Panc1 (cell line): ENCODE data around the gene PRDM1. TPM values are rescaled to one million over a fixed set of nuclear protein-coding genes. Genes with fewer than 3 reads are reported as not detected.

Experiments
- ATAC-seq: fragments of 200-7000 bp; cut with Tn5 transposase; 2 replicates; pipeline ENCODE4 v1.9.1; 2020; ENCODE audit warnings: mild to moderate bottlenecking, moderate library complexity
- BruUV-seq: library from RNA; stranded (reverse); fragments of 400-500 nt; replicated peaks from 2 replicates; lab custom pipeline; 2021; lab: Mats Ljungman, UMichigan
- CTCF ChIA-PET: fragments of 300-600 bp; sonication (Branson Sonifier 250); formaldehyde crosslinking; loops from one replicate; lab custom pipeline; 2022; ENCODE audit warnings: antibody characterized with exemption; lab: Charles Lee
- POLR2A ChIA-PET: fragments of 300-600 bp; sonication (Branson Sonifier 250); formaldehyde crosslinking; loops from one replicate; lab custom pipeline; 2022; ENCODE audit warnings: antibody characterized with exemption; lab: Charles Lee
- DNase-seq: peaks from one replicate; pipeline ENCODE4 v3.0.0-alpha.2; 2010; ENCODE audit warnings: low read depth, low spot score
- H3K27ac ChIP-seq: 2 replicates; pipeline ENCODE4 v1.5.1; 2011; ENCODE audit warnings: mild to moderate bottlenecking, low read length, inconsistent platforms
- H3K27me3 ChIP-seq: fragments of 200-500 bp; sonication (Bioruptor generic); 2 replicates; pipeline ENCODE4 v1.6.0; 2014; ENCODE audit warnings: low read length, inconsistent platforms; ENCODE audit not compliant: control insufficient read depth, insufficient read depth
- H3K36me3 ChIP-seq: fragments of 200-500 bp; sonication (Bioruptor generic); 2 replicates; pipeline ENCODE4 v1.5.1; 2014; ENCODE audit warnings: inconsistent platforms, mild to moderate bottlenecking, low read length, moderate library complexity; ENCODE audit not compliant: control insufficient read depth, insufficient read depth
- H3K4me1 ChIP-seq: 2 replicates; pipeline ENCODE4 v1.5.1; 2011; ENCODE audit warnings: inconsistent platforms, mild to moderate bottlenecking, low read length, moderate library complexity; ENCODE audit not compliant: control insufficient read depth, insufficient read depth
- H3K4me3 ChIP-seq, 2 experiments: 2 replicates each; pipeline ENCODE4 v1.5.1; 2011 to 2012; ENCODE audit warnings: low read depth in 2 of 2, low read length in 2 of 2, mild to moderate bottlenecking in 2 of 2, inconsistent platforms in 1 of 2, moderate library complexity in 1 of 2
- H3K9me3 ChIP-seq: fragments of 200-500 bp; sonication (Bioruptor generic); 2 replicates; pipeline ENCODE4 v1.5.1; 2014; ENCODE audit warnings: low read depth, mild to moderate bottlenecking, inconsistent platforms, low read length, moderate library complexity; ENCODE audit not compliant: control insufficient read depth, insufficient read depth
- POLR2AphosphoS5 ChIP-seq: IDR thresholded peaks from 2 replicates; pipeline ENCODE4 v1.6.1; 2012; ENCODE audit warnings: mild to moderate bottlenecking, low read depth, low read length, moderate library complexity
- SIN3A ChIP-seq: IDR thresholded peaks from 2 replicates; pipeline ENCODE4 v1.6.1; 2012; ENCODE audit warnings: low read depth, mild to moderate bottlenecking, low read length, moderate library complexity, borderline replicate concordance; ENCODE audit not compliant: insufficient read depth
- TCF7L2 ChIP-seq: IDR thresholded peaks from 2 replicates; pipeline ENCODE4 v1.6.1; 2011; ENCODE audit warnings: mild to moderate bottlenecking, low read depth, low read length, inconsistent platforms
- in situ Hi-C: cut with HindIII; loops from 2 replicates; pipeline ENCODE4 v1.10.0; 2016; ENCODE audit warnings: low sequenced_read_pairs, low pct_unique_long_range_greater_than_20kb
- intact Hi-C: fragments of 100-400 bp; cut with micrococcal nuclease; formaldehyde crosslinking; loops from one replicate; pipeline ENCODE4 v1.10.0; 2022; ENCODE audit not compliant: unreplicated experiment
- total RNA-seq: library from RNA; stranded (reverse); gene quantifications from one replicate; pipeline ENCODE4 v1.2.1, GENCODE V29; 2021; ENCODE audit not compliant: unreplicated experiment
- TF ChIP-seq, protein P1 (sequence below), 2 experiments: IDR thresholded peaks; 2 replicates each; pipeline ENCODE4 v1.6.1; 2011 to 2012; ENCODE audit warnings: low read depth in 2 of 2, control low read depth in 1 of 2, low read length in 1 of 2, mild to moderate bottlenecking in 1 of 2, moderate library complexity in 1 of 2; ENCODE audit not compliant: insufficient read depth in 1 of 2
- TF ChIP-seq, protein P2 (sequence below): fragments of 450-650 bp; IDR thresholded peaks from 2 replicates; pipeline ENCODE4 v1.5.1; 2017; ENCODE audit warnings: mild to moderate bottlenecking

PRDM1 gene
- total RNA-seq, 1 experiment from 2014 or later, result 2.6 TPM

DNA sequence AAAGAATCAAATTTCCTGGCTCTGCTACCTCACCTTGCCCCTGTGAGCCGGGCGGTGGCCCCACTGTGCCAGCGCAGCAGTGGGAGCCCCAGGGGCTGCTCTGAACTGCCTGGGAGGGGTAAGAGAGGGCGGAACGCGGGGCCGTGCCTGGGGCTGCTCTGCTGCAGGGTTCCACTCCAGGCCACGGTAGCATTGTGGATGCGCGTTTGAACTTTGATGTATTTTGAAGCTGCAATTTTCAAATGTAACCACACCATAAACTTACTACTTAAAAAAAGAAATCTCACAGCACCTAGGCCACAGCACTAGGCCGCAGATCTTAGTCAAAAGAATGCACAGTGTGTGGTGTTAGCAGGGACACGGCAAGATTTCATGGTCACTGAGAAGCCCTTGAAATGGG lies 57.5 kb downstream of the PRDM1 start:
- no peak for ATAC-seq
- no peak for TF ChIP-seq POLR2AphosphoS5
- TF ChIP-seq SIN3A, result no peak
- no peak for TF ChIP-seq TCF7L2
- TF ChIP-seq, protein P1, sequence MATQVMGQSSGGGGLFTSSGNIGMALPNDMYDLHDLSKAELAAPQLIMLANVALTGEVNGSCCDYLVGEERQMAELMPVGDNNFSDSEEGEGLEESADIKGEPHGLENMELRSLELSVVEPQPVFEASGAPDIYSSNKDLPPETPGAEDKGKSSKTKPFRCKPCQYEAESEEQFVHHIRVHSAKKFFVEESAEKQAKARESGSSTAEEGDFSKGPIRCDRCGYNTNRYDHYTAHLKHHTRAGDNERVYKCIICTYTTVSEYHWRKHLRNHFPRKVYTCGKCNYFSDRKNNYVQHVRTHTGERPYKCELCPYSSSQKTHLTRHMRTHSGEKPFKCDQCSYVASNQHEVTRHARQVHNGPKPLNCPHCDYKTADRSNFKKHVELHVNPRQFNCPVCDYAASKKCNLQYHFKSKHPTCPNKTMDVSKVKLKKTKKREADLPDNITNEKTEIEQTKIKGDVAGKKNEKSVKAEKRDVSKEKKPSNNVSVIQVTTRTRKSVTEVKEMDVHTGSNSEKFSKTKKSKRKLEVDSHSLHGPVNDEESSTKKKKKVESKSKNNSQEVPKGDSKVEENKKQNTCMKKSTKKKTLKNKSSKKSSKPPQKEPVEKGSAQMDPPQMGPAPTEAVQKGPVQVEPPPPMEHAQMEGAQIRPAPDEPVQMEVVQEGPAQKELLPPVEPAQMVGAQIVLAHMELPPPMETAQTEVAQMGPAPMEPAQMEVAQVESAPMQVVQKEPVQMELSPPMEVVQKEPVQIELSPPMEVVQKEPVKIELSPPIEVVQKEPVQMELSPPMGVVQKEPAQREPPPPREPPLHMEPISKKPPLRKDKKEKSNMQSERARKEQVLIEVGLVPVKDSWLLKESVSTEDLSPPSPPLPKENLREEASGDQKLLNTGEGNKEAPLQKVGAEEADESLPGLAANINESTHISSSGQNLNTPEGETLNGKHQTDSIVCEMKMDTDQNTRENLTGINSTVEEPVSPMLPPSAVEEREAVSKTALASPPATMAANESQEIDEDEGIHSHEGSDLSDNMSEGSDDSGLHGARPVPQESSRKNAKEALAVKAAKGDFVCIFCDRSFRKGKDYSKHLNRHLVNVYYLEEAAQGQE (IDR thresholded peaks at IDR 0.05; ENCODE audit: insufficient read depth in 1 of 2, low read depth in 2 of 2, low read length in 1 of 2), result no peak
- TF ChIP-seq, protein P2, sequence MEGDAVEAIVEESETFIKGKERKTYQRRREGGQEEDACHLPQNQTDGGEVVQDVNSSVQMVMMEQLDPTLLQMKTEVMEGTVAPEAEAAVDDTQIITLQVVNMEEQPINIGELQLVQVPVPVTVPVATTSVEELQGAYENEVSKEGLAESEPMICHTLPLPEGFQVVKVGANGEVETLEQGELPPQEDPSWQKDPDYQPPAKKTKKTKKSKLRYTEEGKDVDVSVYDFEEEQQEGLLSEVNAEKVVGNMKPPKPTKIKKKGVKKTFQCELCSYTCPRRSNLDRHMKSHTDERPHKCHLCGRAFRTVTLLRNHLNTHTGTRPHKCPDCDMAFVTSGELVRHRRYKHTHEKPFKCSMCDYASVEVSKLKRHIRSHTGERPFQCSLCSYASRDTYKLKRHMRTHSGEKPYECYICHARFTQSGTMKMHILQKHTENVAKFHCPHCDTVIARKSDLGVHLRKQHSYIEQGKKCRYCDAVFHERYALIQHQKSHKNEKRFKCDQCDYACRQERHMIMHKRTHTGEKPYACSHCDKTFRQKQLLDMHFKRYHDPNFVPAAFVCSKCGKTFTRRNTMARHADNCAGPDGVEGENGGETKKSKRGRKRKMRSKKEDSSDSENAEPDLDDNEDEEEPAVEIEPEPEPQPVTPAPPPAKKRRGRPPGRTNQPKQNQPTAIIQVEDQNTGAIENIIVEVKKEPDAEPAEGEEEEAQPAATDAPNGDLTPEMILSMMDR, result no peak
- no peak for DNase-seq
- ChIA-PET CTCF (no interaction called here), POLR2A (no interaction called here)
- Histone ChIP-seq H3K36me3 (no peaks in the 10 kb centered on the region), H3K4me1 (no peaks in the 10 kb centered on the region), H3K27ac (no peak overlapping the region), H3K27me3 (peaks cover 3% of the 10 kb centered on the region; the same call in 1 of the 2 replicates), H3K9me3 (no peaks in the 10 kb centered on the region), H3K4me3 (no peak overlapping the region)
- in situ Hi-C loops, result no loop called here
- no TSS peak for BruUV-seq
- intact Hi-C loops, result no loop called here

DNA sequence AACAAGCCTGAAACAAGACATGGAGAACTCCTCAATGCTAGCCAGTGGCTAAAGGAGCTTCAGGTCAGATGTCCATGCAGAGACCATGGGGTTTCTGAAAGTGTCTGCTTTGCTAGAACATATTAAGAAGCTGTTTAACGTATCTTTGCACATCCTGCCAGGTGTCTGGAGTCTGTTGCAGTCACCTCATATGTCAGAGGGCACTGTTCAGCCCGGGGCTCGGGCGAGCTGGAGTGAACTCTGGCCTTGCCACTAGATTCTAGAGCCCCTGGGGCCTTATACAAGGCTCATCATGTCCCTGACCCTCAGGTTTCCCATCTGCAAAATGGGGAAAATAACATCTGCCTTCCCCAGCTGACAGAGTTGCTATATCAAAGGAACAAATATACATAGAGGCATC lies 59.0 kb downstream of the PRDM1 start:
- DNase-seq, result no peak

More for the DNA sequence above, 59.0 kb downstream of the PRDM1 start:
- H3K36me3 ChIP-seq, result no peaks in the 10 kb centered on the region
- no peaks in the 10 kb centered on the region for H3K9me3 ChIP-seq
- ATAC-seq, result no peak
- no peak overlapping the region for H3K4me3 ChIP-seq
- ChIA-PET CTCF (no interaction called here), POLR2A (no interaction called here)
- in situ Hi-C loops (no loop called here), intact Hi-C loops (no loop called here)
- no TSS peak for BruUV-seq
- H3K27me3 ChIP-seq, result peaks cover 3% of the 10 kb centered on the region; the same call in 1 of the 2 replicates
- TF ChIP-seq, protein P1 (IDR thresholded peaks at IDR 0.05; ENCODE audit: insufficient read depth in 1 of 2, low read depth in 2 of 2, low read length in 1 of 2), result no peak
- TF ChIP-seq SIN3A (no peak), TCF7L2 (no peak)
- TF ChIP-seq, protein P2, result no peak
- no peaks in the 10 kb centered on the region for H3K4me1 ChIP-seq
- H3K27ac ChIP-seq, result no peak overlapping the region
